GM18861 (cell line): ENCODE data around the gene F5.
"Not testable (repeated sequence)": the region's sequence is repeated elsewhere in the genome, so short reads cannot be mapped to it uniquely, and the experiment has no call there.

Experiments
- ATAC-seq: cut with Tn5 transposase; IDR thresholded peaks from one replicate; pipeline ENCODE4 v1.9.1; 2021; ENCODE audit not compliant: unreplicated experiment

F5 gene

DNA sequence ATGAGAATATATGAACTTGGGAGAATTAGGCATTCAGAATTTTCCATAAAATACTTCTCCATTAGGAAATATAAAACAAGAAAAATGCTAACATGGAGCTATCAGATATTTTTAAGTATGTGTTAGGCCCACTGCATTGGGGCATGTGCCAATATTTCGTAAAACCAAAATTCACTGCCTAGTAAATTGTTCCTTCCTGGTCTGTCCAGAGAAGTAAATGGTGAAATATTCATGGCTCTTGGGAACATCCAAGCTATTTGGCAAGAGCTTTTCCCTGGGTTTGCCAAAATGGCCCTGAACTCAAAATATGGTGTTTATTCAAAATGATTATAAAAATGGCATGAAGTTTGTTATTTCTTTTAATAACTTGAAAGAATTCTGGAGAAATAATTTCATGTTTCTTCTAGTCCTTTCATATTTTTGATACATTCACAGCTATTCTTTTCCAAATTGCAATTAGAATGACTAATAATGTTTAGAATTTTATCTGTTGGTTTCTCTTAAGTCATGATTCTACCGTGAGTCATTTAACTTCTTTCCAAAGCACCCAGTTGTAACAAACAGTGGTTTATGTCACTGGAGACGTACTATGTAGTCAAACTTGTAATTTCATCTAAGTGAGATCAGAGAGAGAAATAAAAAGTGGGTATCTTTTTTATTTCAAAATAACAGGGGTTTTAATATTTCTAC, 74.8 kb downstream of the F5 start:
- no peak for ATAC-seq

DNA sequence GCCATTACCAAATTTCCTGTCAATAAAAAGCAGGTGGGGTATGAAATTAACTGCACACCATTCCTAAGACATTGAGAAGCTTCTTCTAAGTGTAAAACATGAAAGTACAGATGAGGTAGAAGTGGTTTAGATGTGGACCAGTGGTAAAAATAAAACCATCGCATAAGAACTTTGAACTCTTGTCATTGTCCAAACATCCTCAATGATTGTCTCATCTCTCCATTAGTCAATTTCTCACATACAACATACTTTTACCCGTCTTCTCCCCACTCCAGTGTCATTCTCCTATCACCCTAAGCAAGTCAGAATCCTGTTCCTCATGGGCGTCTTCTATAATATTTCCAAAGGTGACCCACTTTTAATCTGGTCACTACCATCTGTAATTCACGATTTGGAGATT, 76.2 kb downstream of the F5 start:
- ATAC-seq, result no peak

DNA sequence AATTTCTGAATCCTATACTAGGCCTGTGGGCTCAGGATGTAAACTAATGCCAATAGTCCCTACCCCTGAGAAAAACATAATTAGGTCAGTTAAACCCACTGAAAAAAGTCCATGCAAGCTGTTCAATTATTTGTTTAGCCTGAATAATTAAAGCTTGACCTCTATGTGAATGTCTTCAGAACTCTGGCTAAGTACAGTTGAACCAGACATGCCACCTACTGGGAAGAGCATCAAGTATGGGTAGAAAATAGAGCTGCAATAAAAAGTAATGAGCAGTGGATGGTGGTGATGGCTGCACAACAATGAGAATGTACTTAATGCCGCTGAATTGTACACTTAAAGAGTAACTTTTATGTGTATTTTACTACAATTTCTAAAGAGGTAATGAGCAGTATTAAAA, 76.9 kb downstream of the F5 start:
- ATAC-seq, result peak; percentile 52

DNA sequence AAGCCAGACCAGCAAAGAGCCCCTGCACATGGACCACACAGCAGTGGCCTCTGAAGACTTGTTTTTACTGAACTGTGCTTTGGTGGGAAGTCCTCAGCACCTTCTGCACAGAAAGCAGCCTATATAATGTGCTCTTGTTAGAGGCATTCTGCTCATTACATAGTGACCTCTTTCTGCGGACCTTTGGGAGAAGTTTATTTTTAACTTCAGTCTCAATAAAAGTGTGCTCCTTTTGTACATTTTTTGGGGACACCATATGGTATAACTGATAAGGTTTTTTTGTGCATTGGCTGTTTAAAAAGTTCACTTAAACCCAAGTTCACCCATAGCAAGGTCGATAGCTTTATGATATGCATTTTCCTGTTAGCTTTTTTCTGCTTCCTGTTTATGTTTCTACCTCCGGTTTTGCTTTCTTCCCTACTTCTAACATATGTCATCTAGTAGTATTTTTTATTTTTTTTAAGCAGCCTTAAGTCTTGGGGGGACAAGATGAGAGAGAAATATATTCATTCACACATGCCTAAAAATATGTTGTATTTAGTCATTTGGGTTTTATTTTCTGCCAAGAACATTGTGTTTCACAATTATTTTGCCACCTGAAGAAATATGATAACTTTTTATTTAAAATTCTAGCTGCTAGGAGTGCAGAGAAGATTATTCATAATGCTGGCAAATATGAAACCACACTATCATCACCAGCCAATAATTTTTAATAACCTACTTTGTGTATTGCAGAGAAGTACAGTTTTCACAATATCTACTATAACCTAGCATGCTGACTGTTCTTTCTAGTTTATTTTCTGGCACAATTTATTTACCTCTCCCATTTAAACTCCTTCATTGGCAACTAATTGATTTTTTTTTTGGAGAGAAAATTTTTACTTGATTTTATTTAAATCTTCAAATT, 77.6 kb downstream of the F5 start:
- ATAC-seq, result no peak

DNA sequence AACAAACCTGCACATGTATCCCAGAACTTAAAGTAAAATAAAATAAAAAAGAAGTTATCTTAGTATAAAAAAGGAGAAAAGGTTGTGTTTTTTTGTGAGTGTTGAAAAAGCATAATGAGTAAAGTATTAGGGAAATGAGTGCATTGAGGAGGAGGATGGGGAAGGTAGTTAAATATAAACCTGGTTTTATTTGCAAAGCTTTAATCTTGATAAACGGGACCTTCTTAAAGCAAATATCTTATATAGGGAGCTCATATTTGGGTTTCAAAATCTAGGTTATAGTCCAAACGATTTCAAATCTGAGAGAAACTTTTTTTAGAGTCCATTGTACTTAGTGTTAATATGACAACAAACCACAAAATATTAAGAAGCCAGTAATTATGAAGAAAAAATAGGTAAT, 78.9 kb downstream of the F5 start:
- ATAC-seq, result no peak

DNA sequence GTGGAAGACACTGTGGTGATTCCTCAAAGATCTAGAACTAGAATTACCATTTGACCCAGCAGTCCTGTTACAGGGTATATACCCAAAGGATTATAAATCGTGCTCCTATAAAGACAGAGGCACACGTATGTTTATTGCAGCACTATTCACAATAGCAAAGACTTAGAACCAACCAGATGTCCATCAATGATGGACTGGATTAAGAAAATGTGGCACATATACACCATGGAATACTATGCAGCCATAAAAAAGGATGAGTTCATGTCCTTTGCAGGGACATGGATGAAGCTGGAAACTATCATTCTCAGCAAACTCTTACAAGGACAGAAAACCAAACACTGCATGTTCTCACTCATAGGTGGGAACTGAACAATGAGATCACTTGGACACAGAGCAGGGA, 82.7 kb downstream of the F5 start:
- not testable (repeated sequence) for ATAC-seq

DNA sequence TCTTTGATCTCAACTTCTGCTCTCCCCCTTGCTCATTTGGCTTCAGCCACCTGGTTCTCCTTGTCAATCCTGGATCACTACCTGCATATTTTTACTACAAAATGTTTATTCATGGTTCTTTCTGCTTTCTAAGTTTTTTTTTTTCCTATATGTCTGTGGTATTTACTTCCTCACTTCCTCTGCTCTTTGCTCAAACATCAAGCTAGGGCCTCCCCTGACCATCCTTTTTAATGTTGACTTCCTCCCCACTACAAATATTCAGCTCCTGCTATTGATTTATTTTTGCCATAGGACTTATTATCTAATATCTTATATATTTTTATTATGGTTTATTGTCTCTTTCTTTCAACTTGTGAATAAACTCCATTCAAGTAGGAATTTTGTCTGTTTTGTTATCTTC, 86.5 kb downstream of the F5 start:
- ATAC-seq, result no peak

DNA sequence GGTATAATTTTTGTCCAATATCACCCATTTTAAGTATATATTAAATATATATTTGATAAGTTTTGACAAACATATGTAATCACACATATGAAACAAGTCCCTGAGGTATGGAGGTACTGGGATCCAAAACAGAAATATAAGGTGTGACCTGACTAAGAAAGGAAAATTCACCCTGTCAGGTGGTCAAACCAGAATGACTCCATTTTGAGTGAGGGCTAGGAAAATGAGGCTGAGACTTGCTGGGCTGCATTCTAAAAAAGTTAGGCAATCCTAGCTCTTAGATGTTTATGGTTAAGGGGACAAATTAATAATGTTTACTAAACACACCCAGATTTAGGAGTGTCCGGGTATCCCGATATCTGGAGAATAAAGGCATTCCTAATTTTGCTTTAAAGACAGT, 89.0 kb downstream of the F5 start:
- ATAC-seq, result no peak

DNA sequence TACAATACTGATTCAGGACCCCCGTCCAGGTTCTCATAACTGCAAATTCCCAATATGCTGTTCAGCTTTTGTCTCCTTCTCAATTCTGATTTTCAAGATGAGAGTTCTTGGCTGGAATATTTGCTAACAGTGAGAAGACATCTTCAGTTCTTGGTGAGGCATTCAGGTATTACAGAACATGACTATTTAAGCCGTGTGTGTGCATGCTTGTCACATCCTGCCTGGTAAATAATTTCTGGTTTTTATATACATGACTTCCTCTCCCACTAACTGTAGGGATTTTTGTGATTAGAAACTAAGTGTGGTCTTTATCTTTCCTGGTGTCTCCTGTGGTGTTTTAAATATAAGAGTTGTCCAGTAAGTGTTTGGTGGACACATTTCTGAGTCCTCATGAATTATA, 90.4 kb downstream of the F5 start:
- ATAC-seq, result no peak

DNA sequence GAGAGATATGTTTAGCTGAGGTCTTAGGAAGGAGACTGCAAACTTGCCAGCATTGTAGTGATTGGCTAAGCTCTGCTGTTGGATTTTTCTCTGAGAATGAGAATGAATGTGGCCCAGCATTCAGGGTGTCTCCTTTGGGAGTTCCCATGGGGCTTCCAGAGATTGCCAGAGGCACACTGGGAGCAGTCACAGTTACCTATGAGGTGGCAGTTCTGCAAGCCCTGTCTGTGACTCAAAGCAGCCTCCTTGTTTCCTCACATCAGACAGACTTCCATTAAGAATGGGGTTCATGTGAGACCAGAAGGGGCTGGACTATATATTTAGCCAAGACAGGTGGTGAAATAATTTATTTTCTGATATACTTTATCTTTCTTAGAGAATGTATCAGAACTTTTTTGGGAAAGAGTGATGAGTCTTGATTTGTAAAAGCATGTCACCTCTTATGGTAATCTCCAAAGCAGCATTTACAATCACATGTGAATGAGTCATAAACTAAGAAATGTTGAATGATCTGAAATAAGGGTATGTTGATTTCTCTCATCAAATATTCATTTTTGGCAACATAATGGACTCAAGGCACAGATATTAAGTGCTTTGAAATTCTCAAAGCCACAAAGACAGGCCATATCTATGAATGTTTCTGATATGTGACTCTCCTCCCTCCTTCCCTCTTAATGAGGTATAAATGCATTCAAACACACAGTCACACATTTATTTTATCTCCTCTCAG, 91.1 kb downstream of the F5 start:
- ATAC-seq, result no peak

DNA sequence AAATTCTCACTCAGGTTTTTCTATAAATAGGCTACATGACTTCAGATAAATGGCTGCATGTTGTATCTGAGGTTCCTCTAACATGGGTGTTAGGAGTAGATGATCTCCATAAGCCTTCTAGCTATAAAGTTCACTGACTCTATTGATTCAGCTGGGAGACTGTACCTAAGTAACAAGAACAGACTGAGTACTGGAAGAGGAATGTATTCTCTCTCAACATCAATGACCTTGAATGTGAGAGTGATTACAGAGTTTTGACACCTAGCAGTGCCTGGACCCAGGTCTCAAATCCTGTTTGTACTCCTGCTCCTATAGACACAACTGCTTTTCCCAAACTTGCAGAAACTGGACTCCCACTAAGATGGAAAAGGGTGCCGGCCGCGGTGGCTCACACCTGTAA, 91.9 kb downstream of the F5 start:
- no peak for ATAC-seq

DNA sequence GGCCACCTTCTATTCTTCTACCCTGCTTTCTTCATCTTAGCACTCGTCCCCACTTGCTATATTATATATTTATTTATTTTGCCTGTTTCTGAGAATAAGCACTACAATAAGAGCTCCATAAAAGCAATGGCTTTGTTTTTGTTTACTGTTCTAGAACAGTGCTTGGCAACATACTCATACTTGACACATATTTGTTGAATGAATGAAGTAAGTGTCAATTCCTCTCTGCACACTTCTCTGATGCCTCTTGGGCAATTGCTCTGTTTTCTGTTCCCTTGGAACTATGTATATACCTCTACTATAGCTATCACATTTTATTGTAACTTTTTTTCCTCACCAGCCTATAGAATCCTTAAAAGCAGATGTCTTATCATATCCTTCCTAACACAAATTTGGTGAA, 93.0 kb downstream of the F5 start:
- ATAC-seq, result no peak

DNA sequence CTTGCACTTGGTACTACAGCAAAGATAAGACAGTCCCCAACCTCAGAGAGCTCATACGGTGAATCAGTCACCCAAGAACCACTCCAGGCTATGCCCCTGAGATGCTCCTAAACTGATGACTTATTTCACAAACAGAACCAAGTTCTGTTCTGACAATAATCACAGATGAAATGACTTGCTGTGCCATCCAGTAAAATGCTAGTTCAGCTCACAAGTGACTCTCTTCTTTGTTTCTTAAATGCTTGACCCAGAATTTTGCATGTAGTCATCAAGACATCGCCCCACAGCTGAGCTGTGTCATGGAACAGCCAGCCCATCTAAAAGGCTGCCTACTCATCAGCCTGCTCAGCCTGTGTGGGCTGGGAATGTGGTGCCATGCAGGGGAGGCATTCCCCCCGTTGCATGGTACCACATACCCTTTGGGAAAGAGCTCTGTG, 94.4 kb downstream of the F5 start:
- ATAC-seq, result peak; percentile 65

DNA sequence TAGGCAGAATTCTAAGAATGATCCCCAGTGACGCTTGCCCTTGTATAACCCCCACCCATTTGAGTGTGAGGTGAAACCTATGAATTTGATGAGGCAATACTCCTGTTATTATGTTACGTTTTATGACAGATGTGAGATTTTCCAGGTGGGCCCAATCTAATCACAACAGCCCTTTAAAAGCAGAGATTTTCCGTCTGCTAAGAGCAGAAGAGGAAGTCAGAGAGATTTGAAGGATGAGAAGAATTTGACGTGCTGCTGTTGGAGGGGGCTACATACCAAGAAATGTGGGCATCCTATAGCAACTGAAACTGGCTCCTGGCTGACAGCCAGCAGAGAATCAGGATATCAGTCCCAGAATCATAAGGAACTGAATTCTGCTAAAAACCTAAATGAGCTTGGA, 98.1 kb downstream of the F5 start:
- no peak for ATAC-seq

DNA sequence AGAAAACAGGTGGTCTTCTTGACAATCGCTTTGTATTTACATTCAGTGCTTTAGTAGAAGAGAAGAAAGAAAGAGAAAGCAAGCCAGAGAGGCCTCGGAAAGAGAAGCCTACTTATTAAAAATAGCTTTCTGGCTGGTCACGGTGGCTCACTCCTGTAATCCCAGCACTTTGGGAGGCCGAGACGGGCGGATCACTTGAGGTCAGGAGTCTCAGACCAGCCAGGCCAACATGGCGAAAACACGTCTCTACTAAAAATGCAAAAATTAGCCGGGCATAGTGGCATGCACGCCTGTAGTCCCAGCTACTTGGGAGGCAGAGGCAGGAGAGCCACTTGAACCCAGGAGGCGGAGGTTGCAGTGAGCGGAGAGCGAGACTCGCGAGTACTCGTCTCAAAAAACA, 98.7 kb downstream of the F5 start:
- no peak for ATAC-seq

DNA sequence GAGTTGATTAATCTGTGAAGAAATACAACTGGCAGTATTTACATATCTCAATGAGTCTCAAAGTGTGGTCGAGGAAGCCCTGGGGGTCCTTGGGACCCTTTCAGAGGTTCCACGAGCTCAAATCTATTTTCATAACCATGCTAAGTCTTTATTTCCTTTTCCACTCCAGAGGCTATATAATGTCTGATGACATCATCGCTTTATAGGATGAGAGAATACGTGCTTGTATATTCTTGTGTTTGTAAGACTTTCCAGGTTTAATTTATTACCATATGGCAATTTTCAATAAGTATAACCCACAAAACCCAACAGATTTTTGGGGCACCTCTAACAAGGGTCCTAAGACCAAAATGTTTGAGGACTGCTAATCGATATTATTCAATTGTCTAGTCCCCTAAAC, 99.1 kb downstream of the F5 start:
- no peak for ATAC-seq

DNA sequence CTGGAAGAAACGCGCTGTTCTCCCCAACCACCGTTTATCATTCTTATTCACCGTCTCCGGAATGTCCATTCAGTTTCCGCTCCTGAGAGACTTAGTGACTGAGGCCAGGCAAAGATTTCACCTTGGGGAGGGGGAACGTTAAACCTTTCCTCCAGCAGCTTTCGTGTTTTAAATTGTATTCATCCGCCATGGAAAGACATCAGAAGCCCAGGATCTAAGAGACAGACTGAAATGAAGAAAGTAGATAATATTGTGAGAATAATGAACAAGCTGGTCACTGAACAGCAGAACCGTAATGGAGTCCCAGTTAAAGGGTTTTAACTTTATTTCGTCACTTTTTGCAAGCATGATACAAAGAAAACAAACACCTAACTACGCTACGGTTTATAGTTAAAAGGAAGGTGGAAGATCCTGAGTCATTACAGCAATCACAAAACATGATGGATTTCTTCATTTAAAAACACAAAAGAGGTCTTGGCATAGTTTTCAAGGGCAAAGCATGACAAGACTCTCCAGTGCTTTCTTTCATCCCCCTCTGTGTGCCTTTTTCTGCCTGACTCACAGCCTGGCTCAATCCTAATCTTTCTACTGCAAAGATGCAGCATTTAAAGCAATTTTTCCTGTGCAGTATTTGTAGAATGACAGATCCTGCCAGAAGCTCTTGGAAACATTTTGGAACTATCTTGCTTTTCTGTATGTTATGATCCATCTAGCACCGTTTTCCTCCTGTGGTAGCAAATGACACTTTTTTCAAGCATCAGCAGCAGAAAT, 99.8 kb downstream of the F5 start:
- ATAC-seq, result peak; percentile 8

DNA sequence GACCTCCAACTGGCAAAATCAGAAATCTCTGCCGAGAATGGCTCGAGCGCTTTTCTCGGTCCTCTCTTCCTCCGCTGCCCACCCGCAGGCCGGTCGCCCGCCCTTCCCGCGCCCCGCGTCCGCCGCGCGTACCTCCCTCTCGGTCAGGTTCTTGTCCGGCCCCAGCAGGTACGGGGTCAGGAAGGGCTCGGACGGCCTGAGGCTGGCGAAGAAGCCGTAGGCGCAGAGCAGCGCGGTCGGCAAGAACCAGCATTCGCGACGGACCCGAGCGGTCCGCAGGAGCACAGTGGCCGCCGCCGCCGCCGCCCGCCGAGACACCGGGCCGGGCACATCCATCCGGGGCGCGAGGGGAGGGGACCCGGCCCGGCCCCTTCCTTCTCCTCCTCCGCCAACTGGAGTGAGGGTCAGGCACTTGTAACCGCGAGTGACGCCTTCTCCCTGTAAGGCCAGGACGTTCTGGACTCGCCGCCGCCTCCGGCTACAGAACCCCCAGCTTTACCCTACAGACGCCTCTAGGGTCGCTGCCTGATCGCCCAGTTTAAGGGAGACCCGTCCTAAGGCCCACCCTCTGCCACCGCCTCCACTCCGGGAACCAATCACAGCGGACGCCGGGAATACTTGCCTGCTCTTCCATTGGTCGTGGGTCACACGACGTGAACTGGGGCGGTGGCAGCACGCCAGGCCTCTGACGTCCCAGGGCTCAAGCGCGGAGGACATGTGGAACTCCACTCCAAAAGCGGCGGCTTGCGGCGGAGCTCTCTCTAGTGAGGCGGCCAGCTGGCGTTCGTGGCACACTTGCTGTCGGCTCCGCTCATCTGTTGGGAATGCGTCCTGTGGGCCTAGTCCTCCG, 100.6 kb downstream of the F5 start, which contains the start of gene SLC19A2:
TSS of gene SLC19A2 (minus strand) at position 514 of the 850 bp plus-strand sequence. CDS start at position 336, 178 bp downstream.
- ATAC-seq, result peak; percentile 94

DNA sequence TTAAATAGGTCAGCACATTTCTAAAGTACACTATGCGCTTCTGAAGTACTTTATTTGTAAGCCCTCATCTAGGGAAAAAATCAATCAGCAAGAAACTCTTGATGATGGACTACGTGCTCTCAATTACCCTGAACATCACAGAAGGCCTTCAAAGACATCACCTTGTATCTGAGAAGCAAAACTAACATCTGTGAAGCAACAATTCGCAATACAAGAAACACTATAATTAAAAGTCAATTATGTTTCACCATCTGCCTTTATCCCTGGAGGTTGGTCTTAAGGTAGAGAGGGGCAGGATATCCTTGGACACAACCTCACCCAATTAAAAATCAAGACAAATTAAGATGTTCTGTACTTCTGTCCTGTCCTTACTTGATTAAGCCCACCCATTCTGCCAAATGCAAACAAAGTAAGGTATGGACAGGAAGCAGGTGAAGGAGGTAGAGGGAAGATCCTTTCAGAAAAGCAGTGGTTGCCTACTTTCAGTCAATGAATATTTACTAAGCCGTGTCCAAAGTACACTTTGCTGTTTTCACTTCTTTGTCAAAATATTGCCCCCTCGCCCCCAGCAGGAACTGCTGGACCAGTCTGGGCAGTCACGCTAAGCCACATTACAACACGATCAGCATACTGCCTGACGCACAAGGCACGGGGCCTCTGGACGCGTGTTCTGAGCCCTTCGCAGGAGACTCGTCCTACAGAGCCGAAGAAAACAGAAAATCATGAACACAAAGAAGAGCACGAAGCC, 101.4 kb downstream of the F5 start:
- ATAC-seq, result peak; percentile 9
